HL-60 (cell line): ENCODE measurements around the gene PRKAB1.

ENCODE experiments used
- CTCF ChIP-seq: IDR thresholded peaks from one replicate; pipeline ENCODE4 v1.5.1; 2011; ENCODE audit warnings: low read length, control low read depth, inconsistent platforms; ENCODE audit not compliant: insufficient read depth
- POLR2AphosphoS5 ChIP-seq: IDR thresholded peaks from 2 replicates; pipeline ENCODE4 v1.6.1; 2012; ENCODE audit warnings: low read depth

GRCh38 chr12:119661882-119662281, 6.1 kb upstream of the PRKAB1 start:
- no peak for TF ChIP-seq CTCF
- no peak for TF ChIP-seq POLR2AphosphoS5
